Activated CD4-positive, alpha-beta T cell treated with anti-CD3 and anti-CD28 coated beads, Interleukin-2, amount 10 ng/mL, durations not matched to agents 24 days and 14 days (primary cell): ENCODE results near the gene CACNG7. TPM values are rescaled to one million over a fixed set of nuclear protein-coding genes. Genes with fewer than 3 reads are reported as not detected.

Experiments
- DNase-seq: peaks from one replicate; pipeline ENCODE4 v3.0.0; 2022
- H3K27ac Mint-ChIP-seq: one replicate; pipeline ENCODE4 v1.8.0; 2022; ENCODE audit warnings: mild to moderate bottlenecking, mixed read lengths
- H3K27me3 Mint-ChIP-seq: one replicate; pipeline ENCODE4 v1.8.0; 2022; ENCODE audit warnings: mixed read lengths
- H3K36me3 Mint-ChIP-seq: one replicate; pipeline ENCODE4 v1.8.0; 2022; ENCODE audit warnings: low read depth, mild to moderate bottlenecking, mixed read lengths
- H3K4me1 Mint-ChIP-seq: one replicate; pipeline ENCODE4 v1.8.0; 2021; ENCODE audit warnings: mixed read lengths
- H3K4me3 Mint-ChIP-seq: one replicate; pipeline ENCODE4 v1.8.0; 2022; ENCODE audit warnings: mild to moderate bottlenecking, moderate library complexity, mixed read lengths
- H3K9me3 Mint-ChIP-seq: one replicate; pipeline ENCODE4 v1.8.0; 2021; ENCODE audit warnings: mixed read lengths
- intact Hi-C: fragments of 100-400 bp; cut with micrococcal nuclease; formaldehyde crosslinking; loops from one replicate; pipeline ENCODE4 v1.15.1; 2023
- total RNA-seq: library from RNA; stranded (reverse); gene quantifications from 2 replicates; pipeline ENCODE4 v1.2.3, GENCODE V29; 2022

CACNG7 gene
- total RNA-seq, 1 donor from 2014 or later, result not detected

GRCh38 chr19:53883231-53883661 is 25.8 kb upstream of the CACNG7 start:
- H3K4me3 Mint-ChIP-seq, result no peak overlapping the region
- H3K36me3 Mint-ChIP-seq, result no peaks in the 10 kb centered on the region
- H3K27me3 Mint-ChIP-seq, result peaks cover 34% of the 10 kb centered on the region
- DNase-seq, result peak; percentile 76
- no peak overlapping the region for H3K27ac Mint-ChIP-seq
- peaks cover 10% of the 10 kb centered on the region for H3K4me1 Mint-ChIP-seq
- no peaks in the 10 kb centered on the region for H3K9me3 Mint-ChIP-seq
- intact Hi-C loops, result no loop called here

GRCh38 chr19:53883741-53884140 is 25.3 kb upstream of the CACNG7 start:
- intact Hi-C loops, result no loop called here
- Mint-ChIP-seq H3K4me1 (peaks cover 8% of the 10 kb centered on the region), H3K27ac (no peak overlapping the region), H3K36me3 (no peaks in the 10 kb centered on the region), H3K4me3 (peak overlapping the region; percentile 1), H3K27me3 (peaks cover 34% of the 10 kb centered on the region), H3K9me3 (no peaks in the 10 kb centered on the region)
- DNase-seq, result no peak

GRCh38 chr19:53884256-53884655 is 24.8 kb upstream of the CACNG7 start:
- Mint-ChIP-seq H3K36me3 (no peaks in the 10 kb centered on the region), H3K27me3 (peaks cover 34% of the 10 kb centered on the region), H3K9me3 (no peaks in the 10 kb centered on the region), H3K27ac (no peak overlapping the region), H3K4me1 (peaks cover 4% of the 10 kb centered on the region), H3K4me3 (no peak overlapping the region)
- no peak for DNase-seq
- intact Hi-C loops, result no loop called here

GRCh38 chr19:53885036-53885435 is 24.0 kb upstream of the CACNG7 start:
- peaks cover 34% of the 10 kb centered on the region for H3K27me3 Mint-ChIP-seq
- H3K4me1 Mint-ChIP-seq, result peaks cover 5% of the 10 kb centered on the region
- no peaks in the 10 kb centered on the region for H3K36me3 Mint-ChIP-seq
- H3K9me3 Mint-ChIP-seq, result no peaks in the 10 kb centered on the region
- no peak for DNase-seq
- H3K4me3 Mint-ChIP-seq, result no peak overlapping the region
- no peak overlapping the region for H3K27ac Mint-ChIP-seq
- intact Hi-C loops, result no loop called here

- Mint-ChIP-seq H3K36me3 (no peaks in the 10 kb centered on the region), H3K27me3 (peaks cover 10% of the 10 kb centered on the region), H3K9me3 (no peaks in the 10 kb centered on the region), H3K27ac (no peak overlapping the region), H3K4me1 (peaks cover 3% of the 10 kb centered on the region), H3K4me3 (no peak overlapping the region)
- no peak for DNase-seq
- intact Hi-C loops, result no loop called here
Observed at GRCh38 chr19:53892301-53892980, 16.6 kb upstream of the CACNG7 start.

GRCh38 chr19:53892981-53893325 is 16.1 kb upstream of the CACNG7 start:
- no peak overlapping the region for H3K27ac Mint-ChIP-seq
- H3K9me3 Mint-ChIP-seq, result no peaks in the 10 kb centered on the region
- intact Hi-C loops, result no loop called here
- no peaks in the 10 kb centered on the region for H3K36me3 Mint-ChIP-seq
- peaks cover 3% of the 10 kb centered on the region for H3K4me1 Mint-ChIP-seq
- no peak overlapping the region for H3K4me3 Mint-ChIP-seq
- DNase-seq, result no peak
- peaks cover 12% of the 10 kb centered on the region for H3K27me3 Mint-ChIP-seq

GRCh38 chr19:53894707-53895106 is 14.4 kb upstream of the CACNG7 start:
- intact Hi-C loops, result no loop called here
- Mint-ChIP-seq H3K9me3 (no peaks in the 10 kb centered on the region), H3K27ac (no peak overlapping the region), H3K36me3 (no peaks in the 10 kb centered on the region), H3K4me3 (no peak overlapping the region), H3K27me3 (peaks cover 15% of the 10 kb centered on the region), H3K4me1 (peaks cover 6% of the 10 kb centered on the region)
- no peak for DNase-seq

- no peak for DNase-seq
- H3K4me1 Mint-ChIP-seq, result peaks cover 4% of the 10 kb centered on the region
- no peaks in the 10 kb centered on the region for H3K36me3 Mint-ChIP-seq
- intact Hi-C loops, result no loop called here
- peaks cover 13% of the 10 kb centered on the region for H3K27me3 Mint-ChIP-seq
- H3K27ac Mint-ChIP-seq, result no peak overlapping the region
- H3K9me3 Mint-ChIP-seq, result no peaks in the 10 kb centered on the region
- H3K4me3 Mint-ChIP-seq, result no peak overlapping the region
Observed at GRCh38 chr19:53896682-53897081, 12.4 kb upstream of the CACNG7 start.

- Mint-ChIP-seq H3K4me1 (peaks cover 4% of the 10 kb centered on the region), H3K27ac (no peak overlapping the region), H3K27me3 (peaks cover 11% of the 10 kb centered on the region), H3K9me3 (no peaks in the 10 kb centered on the region), H3K36me3 (no peaks in the 10 kb centered on the region), H3K4me3 (no peak overlapping the region)
- intact Hi-C loops, result no loop called here
- DNase-seq, result no peak
Observed at GRCh38 chr19:53897459-53897858, 11.6 kb upstream of the CACNG7 start.

GRCh38 chr19:53898166-53898565 is 10.9 kb upstream of the CACNG7 start:
- H3K36me3 Mint-ChIP-seq, result no peaks in the 10 kb centered on the region
- H3K4me3 Mint-ChIP-seq, result no peak overlapping the region
- intact Hi-C loops, result no loop called here
- peaks cover 12% of the 10 kb centered on the region for H3K27me3 Mint-ChIP-seq
- no peak for DNase-seq
- H3K27ac Mint-ChIP-seq, result no peak overlapping the region
- no peaks in the 10 kb centered on the region for H3K9me3 Mint-ChIP-seq
- peaks cover 4% of the 10 kb centered on the region for H3K4me1 Mint-ChIP-seq

- peaks cover 12% of the 10 kb centered on the region for H3K27me3 Mint-ChIP-seq
- no peaks in the 10 kb centered on the region for H3K9me3 Mint-ChIP-seq
- no peak for DNase-seq
- peaks cover 4% of the 10 kb centered on the region for H3K4me1 Mint-ChIP-seq
- no peaks in the 10 kb centered on the region for H3K36me3 Mint-ChIP-seq
- no peak overlapping the region for H3K4me3 Mint-ChIP-seq
- H3K27ac Mint-ChIP-seq, result no peak overlapping the region
- intact Hi-C loops, result no loop called here
Observed at GRCh38 chr19:53898636-53899341, 10.3 kb upstream of the CACNG7 start.

- intact Hi-C loops, result loop anchor here (10.0 kb wide), 1 partner anchor 56 kb away; no protein-coding TSS in a partner anchor
- DNase-seq, result no peak
- no peaks in the 10 kb centered on the region for H3K9me3 Mint-ChIP-seq
- peaks cover 4% of the 10 kb centered on the region for H3K4me1 Mint-ChIP-seq
- peaks cover 18% of the 10 kb centered on the region for H3K27me3 Mint-ChIP-seq
- no peak overlapping the region for H3K27ac Mint-ChIP-seq
- no peaks in the 10 kb centered on the region for H3K36me3 Mint-ChIP-seq
- H3K4me3 Mint-ChIP-seq, result no peak overlapping the region
Observed at GRCh38 chr19:53900191-53900860, 8.8 kb upstream of the CACNG7 start.

- peak; percentile 87 for DNase-seq
- Mint-ChIP-seq H3K4me1 (peaks cover 12% of the 10 kb centered on the region), H3K27me3 (peaks cover 35% of the 10 kb centered on the region), H3K9me3 (no peaks in the 10 kb centered on the region), H3K36me3 (peaks cover 4% of the 10 kb centered on the region), H3K4me3 (no peak overlapping the region), H3K27ac (no peak overlapping the region)
- intact Hi-C loops, result loop anchor here (10.0 kb wide), 1 partner anchor 58 kb away; no protein-coding TSS in a partner anchor
Observed at GRCh38 chr19:53903055-53903680, 5.9 kb upstream of the CACNG7 start.

- intact Hi-C loops, result loop anchor here (5.0 to 10.0 kb wide), 2 partner anchors 60 to 72 kb away; no protein-coding TSS in a partner anchor
- Mint-ChIP-seq H3K9me3 (no peaks in the 10 kb centered on the region), H3K27me3 (peaks cover 45% of the 10 kb centered on the region), H3K4me1 (peaks cover 16% of the 10 kb centered on the region), H3K27ac (no peak overlapping the region), H3K36me3 (peaks cover 8% of the 10 kb centered on the region), H3K4me3 (no peak overlapping the region)
- no peak for DNase-seq
Observed at GRCh38 chr19:53904909-53905308, 4.2 kb upstream of the CACNG7 start.
